Vagina (tissue), 2 donors: Measurements from ENCODE around the gene TREML1. TPM values are rescaled to one million over a fixed set of nuclear protein-coding genes. Genes with fewer than 3 reads are reported as not detected.

Experiments
- DNase-seq, 2 donors: peaks; one replicate each; pipeline ENCODE4 v3.0.0-alpha.2; 2017; ENCODE audit errors: extremely low spot score in 2 of 2
- H3K27ac ChIP-seq: fragments of 200-600 bp; sonication (generic); one replicate; pipeline ENCODE4 v1.5.1; 2019
- H3K27me3 ChIP-seq: fragments of 200-600 bp; sonication (generic); one replicate; pipeline ENCODE4 v1.5.1; 2019
- H3K36me3 ChIP-seq, 2 donors: fragments of 200-600 bp; sonication (generic); one replicate each; pipeline ENCODE4 v1.5.1; 2017 to 2019
- H3K4me1 ChIP-seq: fragments of 200-600 bp; sonication (generic); one replicate; pipeline ENCODE4 v1.5.1; 2019
- H3K4me3 ChIP-seq, 2 donors: fragments of 200-600 bp; sonication (generic); 1 replicate in 1 of 2; 2 replicates in 1 of 2; pipeline ENCODE4 v1.5.1; 2016 to 2019
- H3K9me3 ChIP-seq: fragments of 200-600 bp; sonication (generic); one replicate; pipeline ENCODE4 v1.5.1; 2019
- CTCF ChIP-seq, 3 experiments: fragments of 450-650 bp in 2 of 3; fragments of 200-600 bp in 1 of 3; sonication (generic) in 1 of 3; IDR thresholded peaks; one replicate each; pipeline ENCODE4 v1.5.1; 2017 to 2019; ENCODE audit warnings: antibody characterized with exemption in 3 of 3, mild to moderate bottlenecking in 2 of 3, moderate library complexity in 2 of 3
- POLR2A ChIP-seq, 2 donors: fragments of 450-650 bp; IDR thresholded peaks; one replicate each; pipeline ENCODE4 v1.6.1; 2017; ENCODE audit warnings: antibody characterized with exemption in 2 of 2, mild to moderate bottlenecking in 2 of 2, moderate library complexity in 2 of 2
- POLR2AphosphoS5 ChIP-seq, 2 donors: sonication (generic); formaldehyde crosslinking; IDR thresholded peaks; one replicate each; pipeline ENCODE4 v1.9.0; 2017; ENCODE audit warnings: antibody characterized with exemption in 2 of 2, mild to moderate bottlenecking in 2 of 2, low read depth in 1 of 2; ENCODE audit not compliant: insufficient read depth in 1 of 2
- intact Hi-C: fragments of 100-400 bp; cut with DNase I; formaldehyde crosslinking; loops from one replicate; pipeline ENCODE4 v1.15.1; 2023
- total RNA-seq: library from RNA; depleted of rRNA; stranded (reverse); fragments of >200 nt; gene quantifications from one replicate; pipeline ENCODE4 v1.2.3, GENCODE V29; 2016

Gene TREML1
- total RNA-seq, 1 donor from 2014 or later = not detected

GRCh38 chr6:41179163-41179562, 25.0 kb upstream of the TREML1 start:
- H3K27me3 ChIP-seq = no peaks in the 10 kb centered on the region
- TF ChIP-seq POLR2AphosphoS5 (IDR thresholded peaks at IDR 0.05; ENCODE audit: insufficient read depth in 1 of 2, low read depth in 1 of 2) = no peak
- TF ChIP-seq CTCF (IDR thresholded peaks at IDR 0.05) = no peak
- no peak for TF ChIP-seq POLR2A (IDR thresholded peaks at IDR 0.05)
- intact Hi-C loops = no loop called here
- no peak overlapping the region for H3K4me3 ChIP-seq
- no peak overlapping the region for H3K27ac ChIP-seq
- H3K9me3 ChIP-seq = no peaks in the 10 kb centered on the region
- H3K4me1 ChIP-seq = no peaks in the 10 kb centered on the region
- no peaks in the 10 kb centered on the region for H3K36me3 ChIP-seq
- DNase-seq = no peak

GRCh38 chr6:41177695-41178094, 23.5 kb upstream of the TREML1 start:
- Histone ChIP-seq H3K36me3 (no peaks in the 10 kb centered on the region), H3K27me3 (no peaks in the 10 kb centered on the region), H3K27ac (no peak overlapping the region), H3K4me1 (no peaks in the 10 kb centered on the region), H3K9me3 (no peaks in the 10 kb centered on the region), H3K4me3 (no peak overlapping the region)
- DNase-seq = no peak
- intact Hi-C loops = no loop called here
- no peak for TF ChIP-seq POLR2A (IDR thresholded peaks at IDR 0.05)
- TF ChIP-seq POLR2AphosphoS5 (IDR thresholded peaks at IDR 0.05; ENCODE audit: insufficient read depth in 1 of 2, low read depth in 1 of 2) = no peak
- TF ChIP-seq CTCF (IDR thresholded peaks at IDR 0.05) = no peak

- Histone ChIP-seq H3K4me3 (no peak overlapping the region), H3K4me1 (no peaks in the 10 kb centered on the region), H3K27ac (no peak overlapping the region), H3K9me3 (no peaks in the 10 kb centered on the region), H3K36me3 (no peaks in the 10 kb centered on the region), H3K27me3 (no peaks in the 10 kb centered on the region)
- intact Hi-C loops = no loop called here
- DNase-seq = no peak
- TF ChIP-seq POLR2AphosphoS5 (IDR thresholded peaks at IDR 0.05; ENCODE audit: insufficient read depth in 1 of 2, low read depth in 1 of 2) (no peak), CTCF (IDR thresholded peaks at IDR 0.05) (no peak), POLR2A (IDR thresholded peaks at IDR 0.05) (no peak)
These were observed 23.1 kb upstream of the TREML1 start for GRCh38 chr6:41177287-41177686.

- Histone ChIP-seq H3K27me3 (no peaks in the 10 kb centered on the region), H3K27ac (no peak overlapping the region), H3K36me3 (no peaks in the 10 kb centered on the region), H3K4me3 (no peak overlapping the region), H3K4me1 (no peaks in the 10 kb centered on the region), H3K9me3 (no peaks in the 10 kb centered on the region)
- DNase-seq = no peak
- no peak for TF ChIP-seq CTCF (IDR thresholded peaks at IDR 0.05)
- no peak for TF ChIP-seq POLR2A (IDR thresholded peaks at IDR 0.05)
- TF ChIP-seq POLR2AphosphoS5 (IDR thresholded peaks at IDR 0.05; ENCODE audit: insufficient read depth in 1 of 2, low read depth in 1 of 2) = no peak
- intact Hi-C loops = no loop called here
These were observed 22.0 kb upstream of the TREML1 start for GRCh38 chr6:41176189-41176588.

GRCh38 chr6:41175084-41175483, 20.9 kb upstream of the TREML1 start:
- Histone ChIP-seq H3K27ac (no peak overlapping the region), H3K9me3 (no peaks in the 10 kb centered on the region), H3K27me3 (no peaks in the 10 kb centered on the region), H3K4me3 (no peak overlapping the region), H3K4me1 (no peaks in the 10 kb centered on the region), H3K36me3 (no peaks in the 10 kb centered on the region)
- no peak for DNase-seq
- intact Hi-C loops = no loop called here
- TF ChIP-seq POLR2AphosphoS5 (IDR thresholded peaks at IDR 0.05; ENCODE audit: insufficient read depth in 1 of 2, low read depth in 1 of 2) (no peak), POLR2A (IDR thresholded peaks at IDR 0.05) (no peak), CTCF (IDR thresholded peaks at IDR 0.05) (no peak)
